Smooth muscle cell (in vitro differentiated cells): Measurements from ENCODE around the gene STXBP1. TPM values are rescaled to one million over a fixed set of nuclear protein-coding genes. Genes with fewer than 3 reads are reported as not detected.

Experiments
- DNase-seq: peaks from one replicate; lab custom pipeline; 2025; ENCODE audit not compliant: unreplicated experiment; lab: John Stamatoyannopoulos, UW
- H2AFZ ChIP-seq: fragments of 200-600 bp; sonication (generic); 2 replicates; pipeline ENCODE4 v1.6.0; 2016; ENCODE audit warnings: antibody characterized with exemption, low read depth, mild to moderate bottlenecking
- H3F3A ChIP-seq: fragments of 200-600 bp; sonication (generic); 2 replicates; pipeline ENCODE4 v1.6.0; 2017; ENCODE audit warnings: antibody characterized with exemption, low read depth
- H3K27ac ChIP-seq: fragments of 200-600 bp; sonication (generic); 2 replicates; pipeline ENCODE4 v1.5.1; 2016; ENCODE audit warnings: low read depth, mild to moderate bottlenecking
- H3K27me3 ChIP-seq: fragments of 200-600 bp; sonication (generic); 2 replicates; pipeline ENCODE4 v1.6.1; 2016; ENCODE audit warnings: low read depth, mild to moderate bottlenecking
- H3K36me3 ChIP-seq: fragments of 200-600 bp; sonication (generic); 2 replicates; pipeline ENCODE4 v1.5.1; 2016; ENCODE audit warnings: low read depth
- H3K4me1 ChIP-seq: fragments of 200-600 bp; sonication (generic); 2 replicates; pipeline ENCODE4 v1.5.1; 2016; ENCODE audit warnings: low read depth
- H3K4me2 ChIP-seq: fragments of 200-600 bp; sonication (generic); 2 replicates; pipeline ENCODE4 v1.6.0; 2016; ENCODE audit warnings: mild to moderate bottlenecking
- H3K4me3 ChIP-seq: fragments of 200-600 bp; sonication (generic); 2 replicates; pipeline ENCODE4 v1.5.1; 2016; ENCODE audit warnings: mild to moderate bottlenecking
- H3K79me2 ChIP-seq: fragments of 200-600 bp; sonication (generic); 2 replicates; pipeline ENCODE4 v1.6.0; 2016; ENCODE audit warnings: low read depth, mild to moderate bottlenecking
- H3K9ac ChIP-seq: fragments of 200-600 bp; sonication (generic); 2 replicates; pipeline ENCODE4 v1.6.0; 2016; ENCODE audit warnings: low read depth
- H3K9me3 ChIP-seq: fragments of 200-600 bp; sonication (generic); replicated peaks from 2 replicates; pipeline ENCODE4 v1.5.1; 2016; ENCODE audit warnings: low read depth
- H4K20me1 ChIP-seq: fragments of 200-600 bp; sonication (generic); 2 replicates; pipeline ENCODE4 v1.6.0; 2016; ENCODE audit warnings: low read depth
- CTCF ChIP-seq: fragments of 200-600 bp; sonication (generic); IDR thresholded peaks from 2 replicates; pipeline ENCODE4 v1.5.1; 2017; ENCODE audit warnings: borderline replicate concordance, mild to moderate bottlenecking, antibody characterized with exemption; ENCODE audit not compliant: insufficient read depth, poor library complexity, severe bottlenecking
- WGBS: methylation state at CpG from one replicate; pipeline ENCODE4 v1.1.7; 2016; ENCODE audit warnings: low lambda C conversion rate; 5-methylcytosine and 5-hydroxymethylcytosine counted together
- polyA plus RNA-seq: library from polyadenylated mRNA; unstranded; fragments of >200 nt; fragmentation: Nextera tagmentation; extraction: Ambion mirVana; gene quantifications from 2 replicates; pipeline ENCODE4 v1.2.1, GENCODE V29; 2016
- total RNA-seq: library from RNA; depleted of rRNA; stranded (reverse); fragments of >200 nt; gene quantifications from 2 replicates; pipeline ENCODE4 v1.2.3, GENCODE V29; 2014

STXBP1 gene
- total and polyA plus RNA-seq, 2 experiments from 2014 or later: 22.4 to 22.8 TPM

- Histone ChIP-seq H3K27ac (no peak overlapping the region), H3K4me2 (no peak overlapping the region), H2AFZ (no peak overlapping the region), H3K4me3 (no peak overlapping the region), H3F3A (no peaks in the 10 kb centered on the region), H3K9ac (no peak overlapping the region), H3K4me1 (peaks cover 4% of the 10 kb centered on the region), H3K79me2 (no peaks in the 10 kb centered on the region), H3K27me3 (no peaks in the 10 kb centered on the region), H3K9me3 (no peaks in the 10 kb centered on the region), H4K20me1 (no peaks in the 10 kb centered on the region), H3K36me3 (no peaks in the 10 kb centered on the region)
- WGBS: 90% methylated on average over 13 of the region's 13 CpGs
- no peak for DNase-seq
- TF ChIP-seq CTCF: no peak
Measured at GRCh38 chr9:127738666-127739065, 126.6 kb downstream of the STXBP1 start.

- Histone ChIP-seq H3K36me3 (no peaks in the 10 kb centered on the region), H2AFZ (no peak overlapping the region), H4K20me1 (no peaks in the 10 kb centered on the region), H3K79me2 (no peaks in the 10 kb centered on the region), H3K4me2 (no peak overlapping the region), H3K4me1 (peaks cover 4% of the 10 kb centered on the region), H3K4me3 (no peak overlapping the region), H3K27ac (peak overlapping the region; percentile 47), H3K9me3 (no peaks in the 10 kb centered on the region), H3F3A (no peaks in the 10 kb centered on the region), H3K9ac (no peak overlapping the region), H3K27me3 (no peaks in the 10 kb centered on the region)
- WGBS: 93% methylated on average over 19 of the region's 19 CpGs
- no peak for TF ChIP-seq CTCF
- DNase-seq: no peak
Measured at GRCh38 chr9:127739614-127740330, 127.7 kb downstream of the STXBP1 start.

- Histone ChIP-seq H3F3A (no peaks in the 10 kb centered on the region), H3K27me3 (no peaks in the 10 kb centered on the region), H3K9me3 (no peaks in the 10 kb centered on the region), H3K4me2 (peak overlapping the region; percentile 92), H2AFZ (peak overlapping the region; percentile 82), H3K36me3 (no peaks in the 10 kb centered on the region), H3K27ac (peak overlapping the region; percentile 41), H3K4me3 (peak overlapping the region; percentile 53), H3K4me1 (peaks cover 4% of the 10 kb centered on the region), H3K79me2 (no peaks in the 10 kb centered on the region), H4K20me1 (no peaks in the 10 kb centered on the region), H3K9ac (peak overlapping the region; percentile 43)
- peak; percentile 47 for DNase-seq
- no peak for TF ChIP-seq CTCF
- WGBS: 8% methylated on average over 38 of the region's 38 CpGs
Measured at GRCh38 chr9:127741831-127742434, 129.9 kb downstream of the STXBP1 start.

Other genes with a start within 250 kb of the STXBP1 start
- gene SLC2A8, start 215.1 kb upstream of the STXBP1 start, total RNA-seq: 8.7 and 16.9 TPM in 2 replicates
- gene SLC2A8, start 215.1 kb upstream of the STXBP1 start, polyA plus RNA-seq: 27.7 and 36.6 TPM in 2 replicates
- gene ZNF79, start 187.9 kb upstream of the STXBP1 start, total RNA-seq: 6.6 and 8.6 TPM in 2 replicates
- gene ZNF79, start 187.9 kb upstream of the STXBP1 start, polyA plus RNA-seq: 4.3 and 4.9 TPM in 2 replicates
- 1,296 and 1,445 TPM in 2 replicates for gene RPL12, start 160.9 kb upstream of the STXBP1 start, total RNA-seq
- 371 and 424 TPM in 2 replicates for gene RPL12, start 160.9 kb upstream of the STXBP1 start, polyA plus RNA-seq
- gene LRSAM1, start 160.8 kb upstream of the STXBP1 start, total RNA-seq: 10.5 and 15.3 TPM in 2 replicates
- gene LRSAM1, start 160.8 kb upstream of the STXBP1 start, polyA plus RNA-seq: 27.0 and 28.7 TPM in 2 replicates
- gene CFAP157, start 94.7 kb downstream of the STXBP1 start, total RNA-seq: not detected in 2 replicates
- gene CFAP157, start 94.7 kb downstream of the STXBP1 start, polyA plus RNA-seq: 0.33 and 0.41 TPM in 2 replicates
- 5.6 and 11.9 TPM in 2 replicates for gene PTRH1, start 103.4 kb downstream of the STXBP1 start, total RNA-seq
- gene PTRH1, start 103.4 kb downstream of the STXBP1 start, polyA plus RNA-seq: 33.8 and 34.7 TPM in 2 replicates
- gene TTC16, start 103.8 kb downstream of the STXBP1 start, total RNA-seq: not detected in 2 replicates
- 0.22 TPM in 1 of 2 replicates, not detected in the other for gene TTC16, start 103.8 kb downstream of the STXBP1 start, polyA plus RNA-seq
- gene TOR2A, start 123.0 kb downstream of the STXBP1 start, total RNA-seq: 6.5 and 7.3 TPM in 2 replicates
- gene TOR2A, start 123.0 kb downstream of the STXBP1 start, polyA plus RNA-seq: 11.5 and 12.3 TPM in 2 replicates
- gene SH2D3C, start 166.4 kb downstream of the STXBP1 start, total RNA-seq: 1.5 TPM in 1 of 2 replicates, not detected in the other
- gene SH2D3C, start 166.4 kb downstream of the STXBP1 start, polyA plus RNA-seq: 0.54 and 0.83 TPM in 2 replicates
- 38.2 and 48.0 TPM in 2 replicates for gene CDK9, start 173.8 kb downstream of the STXBP1 start, total RNA-seq
- gene CDK9, start 173.8 kb downstream of the STXBP1 start, polyA plus RNA-seq: 61.4 and 68.6 TPM in 2 replicates
- gene FPGS, start 190.6 kb downstream of the STXBP1 start, total RNA-seq: 9.2 and 12.9 TPM in 2 replicates
- gene FPGS, start 190.6 kb downstream of the STXBP1 start, polyA plus RNA-seq: 26.2 and 34.9 TPM in 2 replicates
- gene ENG, start 242.4 kb downstream of the STXBP1 start, total RNA-seq: 11.1 and 12.6 TPM in 2 replicates
- 42.4 and 54.1 TPM in 2 replicates for gene ENG, start 242.4 kb downstream of the STXBP1 start, polyA plus RNA-seq